ENCODE measurements around the gene ZEB1.

Gene ZEB1

DNA sequence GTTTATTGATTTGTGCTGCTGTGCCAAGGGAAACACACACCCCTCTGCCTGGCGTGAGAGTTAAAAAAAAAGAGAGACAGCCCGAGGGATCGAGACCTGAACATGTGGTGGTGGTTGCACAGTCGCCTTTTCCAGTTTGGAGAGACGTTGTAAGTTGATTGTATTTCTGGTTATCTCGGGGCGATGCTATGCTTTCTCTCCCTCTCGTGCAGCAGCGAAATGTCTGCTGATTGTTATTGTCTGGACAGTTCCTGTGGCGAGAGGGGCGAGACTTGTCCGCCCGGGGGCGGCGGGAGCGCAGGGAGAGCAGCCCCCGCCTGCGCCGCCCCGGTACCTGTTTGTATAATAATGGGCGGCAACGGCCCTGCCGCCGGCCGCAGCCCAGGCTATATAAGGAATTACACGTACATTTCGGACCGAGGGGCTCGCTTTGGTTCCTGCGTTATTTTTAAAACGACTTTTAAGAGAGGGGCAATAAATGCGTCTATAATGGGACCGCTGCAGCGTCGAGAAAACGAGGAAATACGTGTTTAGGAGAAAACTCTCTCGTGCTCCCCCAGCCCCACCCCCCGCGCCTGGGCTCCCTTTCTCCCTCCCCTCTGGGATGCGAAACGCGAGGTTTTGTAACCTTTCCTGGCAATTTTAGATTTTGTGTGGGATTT lies 1.7 kb downstream of the ZEB1 start (continued):
- TF ChIP-seq ZNF449 (tag by site-specific recombination; IDR thresholded peaks at IDR 0.05) (no peak), SCRT2 (tag by site-specific recombination; IDR thresholded peaks at IDR 0.05) (peak; percentile 59), ZFP37 (tag by site-specific recombination; IDR thresholded peaks at IDR 0.05) (no peak), ELK4 (IDR thresholded peaks at IDR 0.05; ENCODE audit: borderline replicate concordance, low read depth, low read length) (no peak), ZNF2 (tag by site-specific recombination; IDR thresholded peaks at IDR 0.05) (peak; percentile 40; the same call in 1 of the 2 replicates), ZNF266 (tag by site-specific recombination; IDR thresholded peaks at IDR 0.05; ENCODE audit: low read depth) (no peak), ZNF155 (tag by site-specific recombination; IDR thresholded peaks at IDR 0.05) (no peak), ZNF138 (tag by site-specific recombination; IDR thresholded peaks at IDR 0.05; ENCODE audit: borderline replicate concordance) (no peak), ZNF24 (tag by site-specific recombination; IDR thresholded peaks at IDR 0.05) (no peak), ZEB2 (tag by site-specific recombination; IDR thresholded peaks at IDR 0.05) (peak; percentile 89; the same call in 1 of the 2 replicates), ZNF112 (tag by site-specific recombination; IDR thresholded peaks at IDR 0.05) (no peak), IKZF3 (tag by site-specific recombination; IDR thresholded peaks at IDR 0.05) (no peak), ZNF311 (tag by site-specific recombination; IDR thresholded peaks at IDR 0.05; ENCODE audit: borderline replicate concordance) (no peak), ZNF747 (tag by site-specific recombination; IDR thresholded peaks at IDR 0.05) (no peak), ZSCAN16 (tag by site-specific recombination; IDR thresholded peaks at IDR 0.05) (no peak), MZF1 (tag by site-specific recombination; IDR thresholded peaks at IDR 0.05; ENCODE audit: borderline replicate concordance) (no peak), ZNF621 (tag by site-specific recombination; IDR thresholded peaks at IDR 0.05) (no peak), CTCF (tag by site-specific recombination; IDR thresholded peaks at IDR 0.05) (no peak; the same call in 1 of the 2 replicates), OVOL3 (tag by site-specific recombination; IDR thresholded peaks at IDR 0.05) (no peak), ZNF660 (tag by site-specific recombination; IDR thresholded peaks at IDR 0.05) (no peak), ZNF777 (tag by site-specific recombination; IDR thresholded peaks at IDR 0.05; ENCODE audit: borderline replicate concordance) (no peak), ZNF768 (tag by site-specific recombination; IDR thresholded peaks at IDR 0.05) (no peak), ZNF560 (tag by site-specific recombination; IDR thresholded peaks at IDR 0.05; ENCODE audit: borderline replicate concordance) (no peak), WT1 (tag by site-specific recombination; IDR thresholded peaks at IDR 0.05) (0 out of 2 replicates have a peak, but pooled peaks have one; percentile 17), ZNF701 (tag by site-specific recombination; IDR thresholded peaks at IDR 0.05) (no peak), ZNF174 (tag by site-specific recombination; IDR thresholded peaks at IDR 0.05) (no peak), FEZF1 (tag by site-specific recombination; IDR thresholded peaks at IDR 0.05) (peak; percentile 80), ZNF221 (tag by site-specific recombination; IDR thresholded peaks at IDR 0.05; ENCODE audit: borderline replicate concordance) (no peak), ZNF26 (tag by site-specific recombination; IDR thresholded peaks at IDR 0.05) (no peak)
- TF ChIP-seq, protein P1, sequence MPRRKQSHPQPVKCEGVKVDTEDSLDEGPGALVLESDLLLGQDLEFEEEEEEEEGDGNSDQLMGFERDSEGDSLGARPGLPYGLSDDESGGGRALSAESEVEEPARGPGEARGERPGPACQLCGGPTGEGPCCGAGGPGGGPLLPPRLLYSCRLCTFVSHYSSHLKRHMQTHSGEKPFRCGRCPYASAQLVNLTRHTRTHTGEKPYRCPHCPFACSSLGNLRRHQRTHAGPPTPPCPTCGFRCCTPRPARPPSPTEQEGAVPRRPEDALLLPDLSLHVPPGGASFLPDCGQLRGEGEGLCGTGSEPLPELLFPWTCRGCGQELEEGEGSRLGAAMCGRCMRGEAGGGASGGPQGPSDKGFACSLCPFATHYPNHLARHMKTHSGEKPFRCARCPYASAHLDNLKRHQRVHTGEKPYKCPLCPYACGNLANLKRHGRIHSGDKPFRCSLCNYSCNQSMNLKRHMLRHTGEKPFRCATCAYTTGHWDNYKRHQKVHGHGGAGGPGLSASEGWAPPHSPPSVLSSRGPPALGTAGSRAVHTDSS (tag by site-specific recombination; IDR thresholded peaks at IDR 0.05): no peak
- TF ChIP-seq, protein P2, sequence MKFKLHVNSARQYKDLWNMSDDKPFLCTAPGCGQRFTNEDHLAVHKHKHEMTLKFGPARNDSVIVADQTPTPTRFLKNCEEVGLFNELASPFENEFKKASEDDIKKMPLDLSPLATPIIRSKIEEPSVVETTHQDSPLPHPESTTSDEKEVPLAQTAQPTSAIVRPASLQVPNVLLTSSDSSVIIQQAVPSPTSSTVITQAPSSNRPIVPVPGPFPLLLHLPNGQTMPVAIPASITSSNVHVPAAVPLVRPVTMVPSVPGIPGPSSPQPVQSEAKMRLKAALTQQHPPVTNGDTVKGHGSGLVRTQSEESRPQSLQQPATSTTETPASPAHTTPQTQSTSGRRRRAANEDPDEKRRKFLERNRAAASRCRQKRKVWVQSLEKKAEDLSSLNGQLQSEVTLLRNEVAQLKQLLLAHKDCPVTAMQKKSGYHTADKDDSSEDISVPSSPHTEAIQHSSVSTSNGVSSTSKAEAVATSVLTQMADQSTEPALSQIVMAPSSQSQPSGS (tag by site-specific recombination; IDR thresholded peaks at IDR 0.05; ENCODE audit: low read depth): no peak

Measured in HEK293 (cell line).